ENCODE measurements around the gene ZNF778.

Gene ZNF778

GRCh38 chr16:89172528-89173173 lies 44.9 kb upstream of the ZNF778 start:
- no peak for TF ChIP-seq CTCF (IDR thresholded peaks at IDR 0.05; ENCODE audit: extremely low read depth, missing control alignments)
- DNase-seq (ENCODE audit: low spot score), result no peak

- no peak for TF ChIP-seq CTCF (IDR thresholded peaks at IDR 0.05; ENCODE audit: extremely low read depth, missing control alignments)
- no peak for DNase-seq (ENCODE audit: low spot score)
Observed at GRCh38 chr16:89173174-89173921, 44.2 kb upstream of the ZNF778 start.

DNA sequence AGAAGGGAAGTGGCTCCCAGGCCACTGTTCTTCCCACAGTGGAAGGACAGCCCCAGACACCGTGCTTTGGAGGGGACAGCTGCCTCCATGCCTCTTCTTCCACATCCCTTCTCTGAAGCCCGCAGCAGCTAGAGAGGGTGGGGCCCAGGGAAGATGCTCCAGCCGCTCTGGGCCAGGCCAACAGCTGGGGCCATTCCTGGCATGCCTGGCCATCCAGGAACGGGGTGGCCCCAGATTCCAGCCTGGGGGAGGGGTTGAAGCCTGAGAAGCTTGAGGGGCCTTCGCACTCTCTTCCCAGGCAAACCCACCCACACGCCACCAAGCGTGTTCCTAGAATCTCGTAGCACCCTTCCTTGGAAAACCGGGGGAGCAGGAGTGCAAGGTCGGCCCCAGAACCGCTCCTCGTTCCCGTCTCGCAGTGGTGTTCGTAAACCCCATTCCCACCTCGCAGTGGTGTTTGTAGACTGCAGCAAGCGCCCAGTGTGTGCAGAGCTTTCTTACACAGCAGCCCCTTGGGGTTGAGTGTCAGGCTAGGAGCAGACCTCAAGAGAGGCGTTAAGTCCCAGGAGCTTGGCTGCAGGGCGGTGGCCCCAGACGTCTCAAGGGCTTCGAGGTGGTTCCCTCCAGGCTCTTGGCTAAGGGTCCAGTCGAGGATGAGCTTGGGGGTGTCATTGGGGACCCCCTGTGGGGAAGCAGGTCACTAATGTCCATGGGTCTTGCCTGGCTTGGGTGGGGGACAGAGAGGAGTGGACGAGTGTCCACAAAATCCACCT lies 43.3 kb upstream of the ZNF778 start:
- DNase-seq (ENCODE audit: low spot score), result no peak

DNA sequence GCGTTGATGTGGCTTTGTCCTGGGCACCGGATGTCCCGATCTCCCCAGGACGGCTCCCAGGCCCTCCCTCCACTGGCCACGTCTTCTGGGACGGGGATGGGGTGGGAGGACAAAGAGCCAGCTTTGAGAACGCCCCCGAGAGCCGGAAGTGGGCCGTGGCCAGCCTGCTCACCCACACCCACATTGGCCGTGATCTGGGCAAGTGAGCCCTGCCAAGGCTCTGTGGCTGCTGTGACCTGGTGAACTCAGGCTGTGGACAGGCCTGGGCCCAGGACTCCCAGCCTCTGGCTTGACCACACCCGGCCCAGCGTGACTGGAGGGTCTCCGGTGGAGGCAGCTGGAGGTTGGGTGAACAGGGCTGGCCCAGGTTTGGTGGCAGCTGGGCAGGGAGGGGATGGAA lies 42.6 kb upstream of the ZNF778 start:
- DNase-seq (ENCODE audit: low spot score), result no peak
- no peak for TF ChIP-seq CTCF (IDR thresholded peaks at IDR 0.05; ENCODE audit: extremely low read depth, missing control alignments)

More for the DNA sequence above, 43.3 kb upstream of the ZNF778 start:
- no peak for TF ChIP-seq CTCF (IDR thresholded peaks at IDR 0.05; ENCODE audit: extremely low read depth, missing control alignments)

DNA sequence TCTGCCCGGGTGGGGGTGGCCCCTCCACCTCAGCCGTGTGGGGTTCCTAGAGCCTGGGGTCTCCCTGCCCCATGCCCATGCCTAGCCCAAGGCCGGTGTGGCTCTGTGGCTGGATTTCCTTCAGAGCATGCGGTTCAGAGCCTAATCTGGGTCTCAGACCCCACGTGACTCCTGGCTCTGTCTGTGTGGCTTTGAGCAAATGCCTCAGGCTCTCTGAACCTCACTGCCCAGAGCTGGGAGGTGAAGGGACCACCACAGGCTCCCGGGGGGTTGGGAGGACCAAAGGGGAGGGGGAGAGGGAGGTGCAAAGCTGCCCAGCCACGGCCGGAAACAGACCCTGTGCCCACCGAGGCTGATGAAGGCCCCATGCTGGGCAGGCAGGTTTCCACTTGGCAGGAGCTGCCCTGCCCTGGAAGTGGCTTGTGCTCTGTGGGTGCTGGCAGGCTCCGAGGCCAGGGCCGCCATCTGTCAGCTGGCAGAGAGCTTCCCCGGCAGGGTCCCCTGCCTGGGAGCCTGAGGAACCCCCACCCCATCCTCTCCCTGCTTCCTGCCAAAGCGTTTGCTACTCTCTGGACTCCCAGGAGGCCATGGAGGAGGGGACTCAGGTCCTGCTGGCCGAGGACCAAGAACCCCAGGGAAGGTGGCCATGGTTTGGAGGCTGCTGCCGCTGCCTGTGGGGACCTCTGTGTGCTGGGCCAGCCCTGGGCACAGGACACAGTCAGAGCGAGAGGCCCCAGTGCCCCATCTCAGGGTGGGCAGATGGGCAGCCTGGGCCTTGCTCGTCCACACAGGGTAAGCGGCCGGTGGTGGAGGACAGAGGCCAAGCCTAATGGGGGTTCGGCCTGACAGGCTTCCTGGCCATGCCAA lies 42.0 kb upstream of the ZNF778 start:
- TF ChIP-seq CTCF (IDR thresholded peaks at IDR 0.05; ENCODE audit: extremely low read depth, missing control alignments), result no peak
- DNase-seq (ENCODE audit: low spot score), result no peak

DNA sequence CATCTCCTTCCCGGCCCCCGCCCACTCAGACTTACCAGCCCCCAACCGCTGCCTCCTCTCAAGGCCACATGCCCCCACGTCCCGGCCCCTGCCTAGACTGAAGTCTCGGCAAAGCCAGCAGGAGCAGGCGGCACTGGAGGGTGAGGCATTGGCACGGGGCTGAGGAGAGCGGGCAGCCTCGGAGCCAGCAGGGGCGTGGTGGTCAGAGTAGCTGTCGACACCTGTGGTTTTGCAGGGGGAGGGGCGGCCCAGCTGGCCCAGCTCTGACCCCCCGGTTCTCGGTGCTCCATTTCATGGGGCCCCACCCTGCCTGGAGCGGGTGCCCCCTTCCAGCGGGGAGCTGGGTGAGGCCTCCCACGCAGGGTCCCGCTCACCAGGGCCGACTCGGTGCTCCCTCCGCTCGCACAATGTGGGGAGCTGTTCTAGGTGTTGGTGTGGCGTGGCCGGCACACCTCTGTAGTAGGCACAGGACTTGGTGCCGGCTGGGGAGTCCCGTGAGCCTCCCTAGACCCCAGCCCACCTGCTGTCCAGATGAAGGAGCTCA lies 41.3 kb upstream of the ZNF778 start:
- TF ChIP-seq CTCF (IDR thresholded peaks at IDR 0.05; ENCODE audit: extremely low read depth, missing control alignments), result no peak
- DNase-seq (ENCODE audit: low spot score), result no peak

Measured in GM20000 (cell line).